GM13977 (cell line): ENCODE measurements around the gene CDHR3.

Source experiments
- DNase-seq: peaks from one replicate; pipeline ENCODE4 v3.0.0; 2012; ENCODE audit warnings: low spot score
- CTCF ChIP-seq: IDR thresholded peaks from 2 replicates; pipeline ENCODE4 v1.5.1; 2012; ENCODE audit warnings: mild to moderate bottlenecking, control low read depth; ENCODE audit not compliant: insufficient read depth; ENCODE audit errors: extremely low read depth, missing control alignments
- in situ Hi-C: fragments of 300-500 bp; cut with MboI; formaldehyde crosslinking; loops from one replicate; pipeline ENCODE4 v1.12.0; 2022; ENCODE audit warnings: low sequenced_read_pairs, low pct_unique_long_range_greater_than_20kb, mixed read lengths, inconsistent platforms; ENCODE audit not compliant: unreplicated experiment

CDHR3 gene

GRCh38 chr7:106063024-106063423 is 100.0 kb downstream of the CDHR3 start:
- no peak for TF ChIP-seq CTCF
- in situ Hi-C loops: loop anchor here (25.0 kb wide), 1 partner anchor 399 kb away; no protein-coding TSS in a partner anchor

GRCh38 chr7:106063692-106064091 is 100.6 kb downstream of the CDHR3 start:
- in situ Hi-C loops: loop anchor here (25.0 kb wide), 1 partner anchor 399 kb away; no protein-coding TSS in a partner anchor
- no peak for DNase-seq
- TF ChIP-seq CTCF: no peak

More at GRCh38 chr7:106063024-106063423, 100.0 kb downstream of the CDHR3 start:
- no peak for DNase-seq

- in situ Hi-C loops: loop anchor here (25.0 kb wide), 1 partner anchor 398 kb away; no protein-coding TSS in a partner anchor
- no peak for DNase-seq
- TF ChIP-seq CTCF: no peak
Measured at GRCh38 chr7:106064316-106064715, 101.3 kb downstream of the CDHR3 start.

GRCh38 chr7:106064771-106065574 is 101.9 kb downstream of the CDHR3 start:
- no peak for TF ChIP-seq CTCF
- in situ Hi-C loops: loop anchor here (25.0 kb wide), 1 partner anchor 397 kb away; no protein-coding TSS in a partner anchor
- no peak for DNase-seq

- in situ Hi-C loops: loop anchor here (25.0 kb wide), 1 partner anchor 396 kb away; no protein-coding TSS in a partner anchor
- DNase-seq: no peak
- TF ChIP-seq CTCF: no peak
Measured at GRCh38 chr7:106065575-106066500, 102.8 kb downstream of the CDHR3 start.

GRCh38 chr7:106067678-106068077 is 104.6 kb downstream of the CDHR3 start:
- no peak for TF ChIP-seq CTCF
- in situ Hi-C loops: loop anchor here (25.0 kb wide), 1 partner anchor 395 kb away; no protein-coding TSS in a partner anchor
- DNase-seq: no peak
